GM12873 (cell line): ENCODE data around the gene HMCN1.

Experiments
- CTCF ChIP-seq: IDR thresholded peaks from 2 replicates; pipeline ENCODE4 v1.5.1; 2012; ENCODE audit warnings: low read depth, mild to moderate bottlenecking, moderate library complexity, low read length, control low read depth; ENCODE audit not compliant: insufficient read depth; ENCODE audit errors: missing control alignments

HMCN1 gene

GRCh38 chr1:186146974-186147373 is 412.8 kb downstream of the HMCN1 start:
- TF ChIP-seq CTCF, result no peak

GRCh38 chr1:186149591-186149990 is 415.4 kb downstream of the HMCN1 start:
- no peak for TF ChIP-seq CTCF

- TF ChIP-seq CTCF, result no peak
Observed at GRCh38 chr1:186152227-186152619, 418.0 kb downstream of the HMCN1 start.

- TF ChIP-seq CTCF, result no peak
Observed at GRCh38 chr1:186152620-186153239, 418.5 kb downstream of the HMCN1 start.

- TF ChIP-seq CTCF, result no peak
Observed at GRCh38 chr1:186154651-186155050, 420.5 kb downstream of the HMCN1 start.

- peak; percentile 47 for TF ChIP-seq CTCF
Observed at GRCh38 chr1:186155594-186155993, 421.4 kb downstream of the HMCN1 start.

GRCh38 chr1:186164773-186165172 is 430.6 kb downstream of the HMCN1 start:
- no peak for TF ChIP-seq CTCF
